ENCODE measurements around the gene CEACAM6.
"Not testable (repeated sequence)": the region's sequence is repeated elsewhere in the genome, so short reads cannot be mapped to it uniquely, and the experiment has no call there.

The CEACAM6 gene

DNA sequence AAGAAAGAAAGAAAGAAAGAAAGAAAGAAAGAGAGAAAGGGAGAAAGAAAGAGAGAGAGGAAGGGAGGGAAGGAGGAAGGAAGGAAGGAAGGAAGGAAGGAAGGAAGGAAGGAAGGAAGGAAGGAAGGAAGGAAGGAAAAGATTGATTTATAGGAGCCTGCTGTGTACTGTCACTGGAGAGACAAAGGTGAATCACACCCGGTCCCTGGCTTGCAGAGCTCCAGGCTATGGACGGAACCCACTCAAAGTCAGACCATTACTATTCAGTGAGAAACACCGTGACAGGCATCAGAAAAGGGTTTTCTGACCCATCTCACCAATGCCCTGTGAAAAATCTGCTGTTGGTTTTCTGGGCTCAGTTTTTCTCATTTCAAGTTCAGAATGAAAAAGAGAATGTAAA is 7.3 kb upstream of the CEACAM6 start:
- no peak for DNase-seq

DNA sequence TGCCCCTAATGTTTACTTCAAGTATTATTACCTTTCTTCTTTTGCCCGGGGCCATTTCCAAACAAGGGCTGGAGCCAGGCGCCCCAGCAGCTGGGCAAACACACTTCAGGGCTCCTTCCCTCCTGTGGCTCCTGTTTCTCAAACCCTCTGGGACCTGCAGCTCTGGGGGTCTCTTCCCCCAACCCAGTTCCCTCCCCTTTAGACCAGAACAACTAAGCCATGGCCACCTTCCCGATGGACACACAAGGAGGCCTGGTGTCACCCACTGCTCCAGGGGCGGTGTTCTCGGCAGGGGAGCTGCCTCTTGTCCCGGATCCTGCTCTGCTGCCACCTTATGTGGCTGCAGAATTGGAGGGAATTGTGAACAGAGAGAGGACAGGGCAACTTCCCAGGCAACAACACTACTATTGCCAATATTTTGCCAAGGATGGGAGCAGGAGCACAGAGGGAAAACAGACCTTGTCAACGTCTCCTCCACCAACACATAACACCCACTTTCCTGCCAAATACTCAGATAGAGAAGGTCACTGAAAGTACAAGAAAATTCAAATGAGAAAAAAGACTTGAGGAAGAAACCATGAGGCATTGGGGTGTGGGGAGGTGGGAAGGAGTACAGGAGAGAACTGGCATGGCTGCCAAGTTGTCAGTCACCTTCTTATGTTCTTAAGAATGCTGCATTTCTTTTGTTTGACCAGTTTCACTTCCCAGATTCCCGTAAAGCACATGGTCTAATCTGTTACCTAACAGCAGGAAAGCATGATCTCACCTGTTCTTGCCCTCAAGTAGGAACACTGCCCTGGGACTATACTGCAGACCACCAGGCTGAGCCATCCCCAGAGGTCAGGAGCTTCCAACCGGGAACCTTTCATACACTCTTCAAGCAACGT is 4.8 kb upstream of the CEACAM6 start:
- not testable (repeated sequence) for DNase-seq

GRCh38 chr19:41753159-41753558 is 2.2 kb upstream of the CEACAM6 start:
- peak; percentile 7 for DNase-seq

DNA sequence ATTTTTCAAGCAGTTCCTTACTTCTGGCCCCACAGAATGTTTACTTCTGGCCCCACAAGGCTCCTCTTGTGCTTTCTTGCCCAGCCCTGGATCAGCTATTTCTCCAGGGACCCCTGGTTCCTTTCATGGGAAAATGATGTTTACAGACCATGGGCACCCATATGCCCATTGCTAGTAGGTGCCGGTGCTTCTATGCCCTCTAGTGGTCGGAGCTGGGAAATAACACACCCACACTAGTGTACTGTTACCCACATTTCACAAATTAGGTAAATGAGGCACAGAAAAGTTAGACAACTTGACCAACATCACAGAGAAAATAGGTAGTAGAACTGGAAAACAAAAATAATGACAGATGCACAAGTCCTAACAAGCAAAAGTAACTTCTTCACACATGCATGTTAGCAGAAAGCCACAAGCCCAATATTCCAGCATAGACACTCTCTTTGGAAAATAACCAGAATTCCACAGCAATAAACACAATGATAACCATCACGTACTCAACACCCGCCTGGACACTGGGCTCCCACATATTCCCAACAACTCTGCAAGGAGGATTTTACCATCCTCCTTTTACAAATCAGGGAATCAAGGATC is 1.3 kb upstream of the CEACAM6 start:
- DNase-seq: peak; percentile 44

- DNase-seq: no peak
These were observed 3.5 kb downstream of the CEACAM6 start for GRCh38 chr19:41758846-41759245.

DNA sequence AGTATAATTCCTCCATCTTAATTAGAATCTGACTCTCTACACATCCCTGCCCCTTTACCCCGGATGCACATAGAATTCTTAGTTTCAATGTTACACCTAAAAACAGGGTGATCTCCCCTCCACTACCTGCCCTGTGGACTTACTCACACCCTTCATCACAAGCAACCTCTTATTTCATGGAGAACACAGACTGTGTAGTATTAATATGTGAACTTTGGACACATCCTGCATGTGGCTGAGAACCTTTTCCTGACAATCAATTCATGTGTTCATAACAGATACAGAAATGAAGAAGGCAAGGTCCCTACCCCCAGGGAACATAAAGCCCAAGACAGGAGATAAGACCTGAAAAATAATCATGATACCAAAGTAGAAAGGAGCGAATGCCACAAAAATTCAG is 11.8 kb downstream of the CEACAM6 start:
- no peak for DNase-seq

- DNase-seq: not testable (repeated sequence)
These were observed 12.8 kb downstream of the CEACAM6 start for GRCh38 chr19:41768105-41768504.

DNA sequence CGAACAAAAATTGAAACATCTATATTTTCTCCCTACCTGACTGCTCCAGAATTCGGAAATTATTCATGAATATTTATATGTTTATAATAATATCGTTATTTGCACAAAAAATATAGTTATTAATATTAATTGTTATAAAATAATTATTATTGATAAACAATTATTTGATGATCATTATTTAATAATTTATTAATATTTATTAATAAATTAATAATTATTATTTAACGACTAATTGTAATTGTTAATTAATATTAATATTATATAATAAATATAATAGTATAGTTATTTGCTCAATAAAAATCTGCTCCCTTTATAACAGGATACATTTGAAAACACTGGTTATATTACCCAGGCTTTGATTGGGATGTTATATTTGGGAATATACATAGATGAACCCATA is 14.3 kb downstream of the CEACAM6 start:
- DNase-seq: no peak

- no peak for DNase-seq
These were observed 16.1 kb downstream of the CEACAM6 start for GRCh38 chr19:41771410-41771809.

GRCh38 chr19:41774515-41774980 is 19.2 kb downstream of the CEACAM6 start:
- DNase-seq: no peak

DNA sequence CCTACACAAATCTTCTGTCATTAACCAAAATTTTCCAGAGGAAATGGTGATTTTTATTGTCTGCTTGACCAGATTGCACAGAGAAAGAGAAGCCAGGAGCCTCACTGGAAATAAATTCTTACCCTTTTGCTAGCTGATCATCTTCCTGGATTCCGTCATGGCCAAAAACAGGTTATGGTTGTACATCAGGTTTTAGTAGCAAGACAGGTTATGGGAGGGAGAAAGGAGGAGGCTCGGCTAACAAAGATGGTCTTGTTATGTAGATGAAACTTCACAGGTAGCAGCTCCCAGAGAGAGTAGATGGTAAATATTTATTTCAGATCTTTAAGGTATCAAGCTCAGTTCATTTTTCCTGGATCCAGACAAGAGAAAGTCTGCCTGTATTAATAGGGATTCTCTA is 21.4 kb downstream of the CEACAM6 start:
- no peak for DNase-seq

GRCh38 chr19:41783612-41784011 is 28.3 kb downstream of the CEACAM6 start:
- DNase-seq: no peak

GRCh38 chr19:41784312-41784711 is 29.0 kb downstream of the CEACAM6 start:
- DNase-seq: no peak

DNA sequence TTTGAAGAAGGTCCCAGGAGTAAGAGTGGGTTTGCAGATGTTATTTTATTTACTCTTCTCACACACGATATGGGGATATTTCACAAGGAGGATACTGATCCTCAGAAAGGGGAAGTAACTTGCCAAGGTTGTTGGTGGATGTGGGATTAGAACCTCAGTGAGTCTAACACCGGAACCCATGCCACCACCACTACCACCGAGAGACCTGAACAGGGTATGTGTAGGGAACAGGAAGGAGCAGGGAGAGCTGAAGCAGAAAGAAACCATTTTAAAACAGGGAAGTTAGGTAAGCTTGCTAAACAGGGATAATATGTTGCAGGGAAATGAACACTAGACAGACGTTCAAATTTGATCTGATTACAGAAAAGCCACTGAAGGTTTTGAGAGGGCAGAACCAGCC is 29.4 kb downstream of the CEACAM6 start:
- no peak for DNase-seq

DNA sequence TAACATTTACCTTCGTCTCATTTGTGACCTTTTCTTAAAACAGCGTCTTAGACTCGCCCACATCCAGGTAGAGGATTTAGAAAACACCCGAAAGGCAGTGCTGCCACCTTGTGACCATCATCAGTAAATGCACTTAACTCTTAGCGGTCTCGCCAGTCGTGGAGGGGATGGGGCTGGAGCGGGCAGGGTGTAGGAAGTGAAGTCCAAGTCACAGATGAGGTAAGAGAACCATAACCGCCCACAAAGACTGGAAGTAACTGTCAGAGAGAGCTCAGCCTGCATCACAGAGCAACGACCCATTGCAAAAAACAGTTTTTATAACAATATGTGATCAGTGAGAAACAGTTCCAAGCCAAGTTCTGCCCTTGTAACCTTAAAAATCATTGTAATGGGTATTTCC is 30.3 kb downstream of the CEACAM6 start:
- peak; percentile 68 for DNase-seq

- no peak for DNase-seq
These were observed 31.7 kb downstream of the CEACAM6 start for GRCh38 chr19:41787055-41787454.

GRCh38 chr19:41788518-41788917 is 33.2 kb downstream of the CEACAM6 start:
- DNase-seq: not testable (repeated sequence)

GRCh38 chr19:41789053-41789452 is 33.7 kb downstream of the CEACAM6 start:
- DNase-seq: not testable (repeated sequence)

GRCh38 chr19:41792513-41793413 is 37.4 kb downstream of the CEACAM6 start:
- DNase-seq: peak; percentile 30

DNA sequence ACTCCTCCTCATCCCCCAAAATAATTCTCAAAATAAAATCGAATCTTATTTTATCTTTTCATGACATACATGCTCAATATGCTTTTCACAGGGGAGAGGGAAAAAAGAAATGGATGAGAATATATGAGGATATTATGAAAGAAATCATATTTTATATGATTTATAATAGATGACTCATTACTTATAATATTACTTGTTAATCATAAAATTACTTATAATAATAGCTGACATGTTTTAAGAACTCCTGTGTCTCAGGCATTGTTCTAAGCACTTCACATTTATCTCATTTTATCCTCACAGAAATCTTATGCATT is 38.0 kb downstream of the CEACAM6 start:
- DNase-seq: no peak

DNA sequence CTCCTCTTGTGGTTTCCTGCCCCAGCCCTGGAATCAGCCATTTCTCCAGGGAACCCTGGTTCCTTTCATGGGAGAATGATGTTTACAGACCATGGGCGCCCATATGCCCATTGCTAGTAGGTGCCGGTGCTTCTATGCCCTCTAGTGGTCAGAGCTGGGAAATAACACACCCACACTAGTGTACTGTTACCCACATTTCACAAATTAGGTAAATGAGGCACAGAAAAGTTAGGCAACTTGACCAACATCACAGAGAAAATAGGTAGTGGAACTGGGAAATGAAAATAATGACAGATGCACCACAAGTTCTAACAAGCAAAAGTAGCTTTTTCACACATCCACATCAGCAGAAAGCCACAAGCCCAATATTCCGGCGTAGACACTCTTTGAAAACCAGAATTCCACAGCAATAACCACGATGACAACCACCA is 39.7 kb downstream of the CEACAM6 start:
- DNase-seq: peak; percentile 48

GRCh38 chr19:41796362-41796761 is 41.0 kb downstream of the CEACAM6 start, which contains the start of gene CEACAM3:
Gene CEACAM3 (plus strand): TSS chr19:41796587. CDS start chr19:41796678, 91 bp downstream.
- no peak for DNase-seq

DNA sequence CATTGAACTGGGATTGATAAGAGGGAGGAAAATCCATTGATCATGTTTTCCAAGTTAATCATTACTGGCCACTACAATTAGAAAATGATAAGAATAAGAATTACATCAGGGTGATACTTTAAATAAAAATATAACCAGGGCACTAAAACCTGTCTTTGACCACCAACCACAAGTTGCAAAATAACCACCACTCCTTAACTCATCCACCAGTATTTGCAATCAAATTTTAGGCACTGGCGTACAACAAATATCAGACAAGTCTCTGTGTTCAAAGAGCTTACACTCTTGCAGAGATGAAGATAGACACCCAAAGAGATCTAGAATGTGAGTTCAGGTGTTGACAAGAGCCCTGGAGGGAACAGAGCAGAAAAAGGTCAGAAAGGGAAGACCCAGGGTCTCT is 41.6 kb downstream of the CEACAM6 start:
- no peak for DNase-seq
